GM12874 (cell line): ENCODE results near the gene AKR1B1.

ENCODE experiments used
- TF ChIP-seq, protein P1 (sequence below): IDR thresholded peaks from 2 replicates; pipeline ENCODE4 v1.5.1; 2011; ENCODE audit warnings: low read depth, mild to moderate bottlenecking, control low read depth, low read length, moderate library complexity; ENCODE audit not compliant: insufficient read depth

AKR1B1 gene

DNA sequence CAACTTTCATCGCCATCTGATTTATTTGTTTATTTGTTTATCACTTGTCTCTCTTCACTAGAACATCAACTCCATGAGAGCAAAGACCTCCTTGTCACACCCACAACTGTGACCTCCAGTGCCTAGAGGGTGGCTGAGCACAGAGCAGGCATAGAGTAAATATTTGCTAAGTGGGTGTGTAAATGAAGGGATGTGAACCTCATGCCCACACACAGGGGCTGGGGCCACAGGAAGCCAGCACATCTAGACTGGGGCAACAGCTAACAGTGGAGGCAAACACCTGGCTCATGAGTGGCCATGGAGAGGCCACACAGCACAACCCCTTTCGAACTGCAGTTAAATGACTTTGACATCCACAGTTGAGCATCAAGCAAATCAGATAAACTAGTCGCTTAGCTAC lies 39.8 kb downstream of the AKR1B1 start:
- TF ChIP-seq, protein P1, sequence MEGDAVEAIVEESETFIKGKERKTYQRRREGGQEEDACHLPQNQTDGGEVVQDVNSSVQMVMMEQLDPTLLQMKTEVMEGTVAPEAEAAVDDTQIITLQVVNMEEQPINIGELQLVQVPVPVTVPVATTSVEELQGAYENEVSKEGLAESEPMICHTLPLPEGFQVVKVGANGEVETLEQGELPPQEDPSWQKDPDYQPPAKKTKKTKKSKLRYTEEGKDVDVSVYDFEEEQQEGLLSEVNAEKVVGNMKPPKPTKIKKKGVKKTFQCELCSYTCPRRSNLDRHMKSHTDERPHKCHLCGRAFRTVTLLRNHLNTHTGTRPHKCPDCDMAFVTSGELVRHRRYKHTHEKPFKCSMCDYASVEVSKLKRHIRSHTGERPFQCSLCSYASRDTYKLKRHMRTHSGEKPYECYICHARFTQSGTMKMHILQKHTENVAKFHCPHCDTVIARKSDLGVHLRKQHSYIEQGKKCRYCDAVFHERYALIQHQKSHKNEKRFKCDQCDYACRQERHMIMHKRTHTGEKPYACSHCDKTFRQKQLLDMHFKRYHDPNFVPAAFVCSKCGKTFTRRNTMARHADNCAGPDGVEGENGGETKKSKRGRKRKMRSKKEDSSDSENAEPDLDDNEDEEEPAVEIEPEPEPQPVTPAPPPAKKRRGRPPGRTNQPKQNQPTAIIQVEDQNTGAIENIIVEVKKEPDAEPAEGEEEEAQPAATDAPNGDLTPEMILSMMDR: no peak

GRCh38 chr7:134415700-134416099 lies 43.2 kb downstream of the AKR1B1 start:
- TF ChIP-seq, protein P1: no peak

- TF ChIP-seq, protein P1: no peak
Measured at GRCh38 chr7:134414109-134414508, 44.8 kb downstream of the AKR1B1 start.

DNA sequence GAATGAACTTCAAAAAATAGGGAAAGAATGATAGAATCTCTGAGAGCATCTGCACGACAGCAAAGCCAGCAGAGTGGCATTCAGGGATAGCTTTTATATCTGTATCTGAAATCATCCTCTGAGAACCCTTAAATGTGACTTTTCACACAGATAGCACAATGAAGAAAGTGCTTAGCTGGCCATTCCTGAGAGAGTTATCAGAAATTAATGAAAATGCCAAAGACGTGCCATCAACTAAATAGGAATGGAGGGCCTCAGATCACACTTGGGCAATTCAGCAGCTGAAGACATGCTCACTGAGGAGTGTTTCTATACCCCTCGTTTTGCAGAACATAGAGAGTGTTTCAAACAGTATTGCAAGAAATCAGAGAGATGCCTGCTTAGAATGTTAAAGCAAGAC lies 51.6 kb downstream of the AKR1B1 start:
- TF ChIP-seq, protein P1: no peak

- TF ChIP-seq, protein P1: no peak
Measured at GRCh38 chr7:134406431-134406830, 52.5 kb downstream of the AKR1B1 start.

- TF ChIP-seq, protein P1: no peak
Measured at GRCh38 chr7:134405299-134405698, 53.6 kb downstream of the AKR1B1 start.

- TF ChIP-seq, protein P1: no peak
Measured at GRCh38 chr7:134403062-134403461, 55.8 kb downstream of the AKR1B1 start.

DNA sequence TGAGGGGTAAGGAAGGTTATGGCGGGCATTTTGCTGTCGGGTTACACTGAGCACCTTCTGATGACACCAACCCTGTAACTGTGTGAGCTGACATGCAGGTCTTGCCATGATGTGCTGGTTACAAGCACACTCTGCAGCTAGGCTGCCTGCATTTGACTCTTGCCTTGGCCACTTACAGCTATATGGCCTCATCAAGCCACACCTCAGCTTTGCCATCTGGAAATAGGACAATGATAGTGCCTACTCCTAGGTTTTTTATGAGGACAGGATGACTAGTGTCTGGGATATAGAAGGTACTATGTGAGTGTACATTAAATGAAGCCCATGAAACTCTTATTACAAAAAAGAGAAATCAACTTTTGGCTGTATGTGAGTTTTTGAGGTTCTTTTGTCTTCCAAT lies 58.0 kb downstream of the AKR1B1 start:
- TF ChIP-seq, protein P1: no peak
